ENCODE data around the gene TMEM61.

TMEM61 gene

DNA sequence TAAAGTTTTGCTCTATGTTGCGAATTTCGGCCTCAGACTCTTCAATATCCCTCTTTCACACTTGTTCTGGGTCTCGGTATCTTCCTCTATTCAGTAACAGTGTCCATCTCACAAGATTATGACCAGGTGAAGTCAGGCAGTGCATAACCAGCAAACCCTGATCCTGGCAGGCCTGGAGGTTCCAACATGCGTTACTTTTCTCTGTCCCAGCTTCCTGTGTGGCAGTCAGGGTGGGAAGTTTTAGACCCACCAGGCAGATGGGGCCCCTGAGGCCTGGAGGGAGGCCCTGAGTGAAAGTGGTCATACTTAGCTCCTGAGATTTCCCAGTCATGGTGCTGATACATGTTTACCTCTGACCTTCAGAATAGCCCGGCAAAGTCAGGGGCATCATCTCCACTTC, 5.1 kb downstream of the TMEM61 start:
- no peak for DNase-seq (ENCODE audit: low read depth)

DNA sequence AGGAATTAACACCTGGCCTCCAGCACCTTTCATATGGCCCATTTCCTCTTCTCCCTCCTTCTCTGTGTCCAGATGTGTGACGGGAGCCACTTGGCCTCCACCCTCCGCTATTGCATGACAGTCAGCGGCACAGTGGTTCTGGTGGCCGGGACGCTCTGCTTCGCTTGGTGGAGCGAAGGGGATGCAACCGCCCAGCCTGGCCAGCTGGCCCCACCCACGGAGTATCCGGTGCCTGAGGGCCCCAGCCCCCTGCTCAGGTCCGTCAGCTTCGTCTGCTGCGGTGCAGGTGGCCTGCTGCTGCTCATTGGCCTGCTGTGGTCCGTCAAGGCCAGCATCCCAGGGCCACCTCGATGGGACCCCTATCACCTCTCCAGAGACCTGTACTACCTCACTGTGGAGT, 5.6 kb downstream of the TMEM61 start:
- DNase-seq (ENCODE audit: low read depth) = no peak

GRCh38 chr1:54986533-54986932, 6.1 kb downstream of the TMEM61 start:
- no peak for DNase-seq (ENCODE audit: low read depth)

GRCh38 chr1:54987427-54987826, 7.0 kb downstream of the TMEM61 start:
- no peak for DNase-seq (ENCODE audit: low read depth)

GRCh38 chr1:54987919-54988705, 7.7 kb downstream of the TMEM61 start:
- DNase-seq (ENCODE audit: low read depth) = no peak

DNA sequence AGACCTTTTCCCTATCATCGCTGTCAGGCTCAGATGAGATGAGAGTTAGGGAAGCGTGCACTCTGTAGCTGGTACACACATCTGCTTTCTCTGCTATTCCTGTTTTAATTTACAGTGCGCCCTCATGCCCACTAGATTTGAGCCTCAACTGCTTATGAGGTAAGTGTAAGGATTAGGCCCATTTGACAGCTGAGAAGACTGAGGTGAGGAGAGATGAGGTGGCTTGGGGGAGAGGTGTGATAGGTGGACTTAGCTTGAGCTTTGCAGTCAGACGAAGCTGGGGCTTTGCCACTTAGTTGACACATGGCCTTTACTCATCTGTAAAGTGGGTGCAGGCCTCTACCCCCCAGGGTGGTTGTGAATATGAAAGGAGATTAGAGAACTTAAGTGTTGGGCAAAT, 8.5 kb downstream of the TMEM61 start:
- DNase-seq (ENCODE audit: low read depth) = no peak

- DNase-seq (ENCODE audit: low read depth) = no peak
Observed at GRCh38 chr1:54989473-54989872, 9.0 kb downstream of the TMEM61 start.

GRCh38 chr1:54989968-54990810, 9.8 kb downstream of the TMEM61 start:
- no peak for DNase-seq (ENCODE audit: low read depth)

DNA sequence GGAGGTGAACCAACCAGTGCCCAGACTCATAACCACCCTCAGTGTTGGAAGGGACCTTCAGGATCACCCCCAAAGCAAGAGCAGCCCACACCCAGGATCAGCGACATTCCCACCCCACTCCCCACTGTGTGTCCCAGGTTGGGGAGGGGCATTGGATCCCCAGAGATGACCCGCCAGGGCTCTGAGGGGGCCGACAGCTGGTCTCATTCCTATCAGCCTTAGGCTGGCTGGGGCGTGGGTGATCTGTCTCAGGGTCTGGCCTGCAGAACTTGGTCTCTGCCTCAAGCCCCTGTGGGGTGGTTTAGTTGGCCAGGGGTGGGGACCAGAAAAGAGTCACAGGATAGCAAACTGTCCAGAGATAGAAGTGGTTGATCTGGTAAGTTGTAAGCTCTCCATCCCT, 10.5 kb downstream of the TMEM61 start:
- DNase-seq (ENCODE audit: low read depth) = no peak

DNA sequence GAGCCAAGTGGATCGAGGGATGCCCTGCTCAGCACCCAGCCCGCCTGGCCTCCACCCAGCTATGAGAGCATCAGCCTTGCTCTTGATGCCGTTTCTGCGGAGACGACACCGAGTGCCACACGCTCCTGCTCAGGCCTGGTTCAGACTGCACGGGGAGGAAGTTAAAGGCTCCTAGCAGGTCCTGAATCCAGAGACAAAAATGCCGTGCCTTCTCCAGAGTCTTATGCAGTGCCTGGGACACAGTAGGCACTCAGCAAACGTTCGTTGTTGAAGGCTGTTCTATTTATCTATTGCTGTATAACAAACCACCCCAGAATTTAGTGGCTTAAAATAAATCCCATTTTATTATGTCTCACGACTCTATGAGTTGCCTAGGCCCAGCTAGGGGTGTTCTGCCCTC, 11.5 kb downstream of the TMEM61 start:
- no peak for DNase-seq (ENCODE audit: low read depth)

DNA sequence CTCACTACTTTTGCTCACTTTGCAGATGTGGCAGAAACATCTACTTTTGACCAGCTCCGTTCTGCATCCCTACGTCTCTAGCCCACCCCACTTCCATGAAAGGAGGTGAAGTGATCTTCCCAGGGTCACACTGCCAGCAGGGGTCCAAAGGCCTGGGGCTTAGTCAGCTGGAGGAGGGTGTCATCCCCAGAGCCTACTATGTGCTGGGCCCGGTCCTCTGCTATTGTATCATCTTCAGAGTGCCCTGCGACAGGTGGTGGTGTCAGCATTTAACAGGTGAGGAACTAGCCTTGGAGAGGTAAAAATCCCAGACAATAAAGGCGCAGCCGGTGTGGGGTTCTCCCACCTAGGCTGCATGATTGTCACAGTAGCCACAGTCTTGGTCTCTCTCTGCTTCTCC, 12.7 kb downstream of the TMEM61 start:
- no peak for DNase-seq (ENCODE audit: low read depth)

- DNase-seq (ENCODE audit: low read depth) = no peak
Observed at GRCh38 chr1:54994355-54994990, 14.0 kb downstream of the TMEM61 start.

DNA sequence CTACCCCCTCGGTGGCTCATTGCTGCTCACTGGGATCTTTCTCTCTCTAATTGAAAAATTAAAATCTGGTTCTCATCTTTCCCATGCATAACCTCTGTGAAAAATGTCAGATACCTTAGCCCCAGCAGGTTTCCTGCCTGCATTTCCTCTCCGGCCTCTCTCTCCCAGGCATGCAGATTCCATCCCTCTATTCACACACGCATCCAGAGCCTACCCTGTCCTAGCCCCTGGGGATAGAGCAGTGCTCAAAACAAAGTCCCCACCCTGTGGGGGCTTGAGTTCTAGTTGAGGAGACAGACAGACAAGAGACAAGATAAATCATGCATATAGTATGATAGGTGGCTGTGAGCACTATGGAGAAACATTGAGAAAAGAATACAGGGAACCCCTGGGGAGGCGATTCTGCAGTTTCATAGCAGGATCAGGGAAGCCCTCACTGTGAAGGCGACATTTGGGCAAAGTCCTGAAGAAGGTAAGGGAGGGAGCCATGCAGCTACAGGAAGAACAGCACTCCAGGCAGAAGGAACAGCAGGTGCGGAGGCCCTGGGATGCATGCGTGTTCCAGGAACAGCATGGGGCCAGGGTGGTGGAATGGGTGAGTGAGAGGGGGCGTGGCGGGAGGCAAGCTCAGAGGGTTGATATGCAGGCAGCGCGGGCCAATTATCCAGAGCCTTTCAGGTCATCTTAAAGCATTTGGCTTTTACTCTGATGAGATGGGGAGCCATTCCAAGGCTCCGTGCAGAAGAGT, 14.8 kb downstream of the TMEM61 start:
- no peak for DNase-seq (ENCODE audit: low read depth)

GRCh38 chr1:54995835-54996234, 15.4 kb downstream of the TMEM61 start:
- peak; percentile 16 for DNase-seq (ENCODE audit: low read depth)

- DNase-seq (ENCODE audit: low read depth) = peak; percentile 68
Observed at GRCh38 chr1:54996359-54996868, 16.0 kb downstream of the TMEM61 start.

GRCh38 chr1:54996869-54997710, 16.7 kb downstream of the TMEM61 start:
- DNase-seq (ENCODE audit: low read depth) = no peak

GRCh38 chr1:54997711-54997986, 17.2 kb downstream of the TMEM61 start:
- no peak for DNase-seq (ENCODE audit: low read depth)

GRCh38 chr1:54998100-54998499, 17.7 kb downstream of the TMEM61 start:
- no peak for DNase-seq (ENCODE audit: low read depth)

DNA sequence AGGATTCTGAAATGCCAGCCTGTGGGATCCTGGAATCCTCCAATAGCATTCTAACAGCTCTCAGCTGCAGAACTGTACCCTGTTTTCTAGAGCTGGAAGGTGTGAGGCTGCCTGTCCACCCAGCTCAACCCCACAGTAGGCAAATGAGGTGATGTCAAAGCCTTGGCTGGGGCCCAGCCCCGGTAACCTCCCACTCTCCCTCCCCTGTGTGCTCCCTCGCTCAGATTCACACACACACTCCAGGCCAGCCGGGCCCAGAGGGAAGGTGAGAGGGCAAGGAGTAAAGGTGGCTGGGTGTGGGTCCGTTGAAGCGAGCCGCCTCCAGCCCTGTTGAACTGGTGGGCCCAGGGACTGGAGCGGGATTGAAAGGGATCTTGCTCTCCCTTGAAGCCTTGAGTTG, 18.2 kb downstream of the TMEM61 start, which contains the start of gene BSND:
Gene BSND, plus strand, starts transcription at position 257 of the 400 bp plus-strand sequence. CDS start 254 bp downstream, outside the sequence.
- DNase-seq (ENCODE audit: low read depth) = no peak

- DNase-seq (ENCODE audit: low read depth) = no peak
Observed at GRCh38 chr1:55000110-55001085, 20.0 kb downstream of the TMEM61 start.
